SKM-1 treated with dmso at 0.1 percent for 144 hours (cell line): ENCODE measurements around the gene PAX7.

Source experiments
- DNase-seq: peaks from one replicate; lab custom pipeline; 2025; ENCODE audit not compliant: unreplicated experiment; lab: John Stamatoyannopoulos, UW

Gene PAX7

DNA sequence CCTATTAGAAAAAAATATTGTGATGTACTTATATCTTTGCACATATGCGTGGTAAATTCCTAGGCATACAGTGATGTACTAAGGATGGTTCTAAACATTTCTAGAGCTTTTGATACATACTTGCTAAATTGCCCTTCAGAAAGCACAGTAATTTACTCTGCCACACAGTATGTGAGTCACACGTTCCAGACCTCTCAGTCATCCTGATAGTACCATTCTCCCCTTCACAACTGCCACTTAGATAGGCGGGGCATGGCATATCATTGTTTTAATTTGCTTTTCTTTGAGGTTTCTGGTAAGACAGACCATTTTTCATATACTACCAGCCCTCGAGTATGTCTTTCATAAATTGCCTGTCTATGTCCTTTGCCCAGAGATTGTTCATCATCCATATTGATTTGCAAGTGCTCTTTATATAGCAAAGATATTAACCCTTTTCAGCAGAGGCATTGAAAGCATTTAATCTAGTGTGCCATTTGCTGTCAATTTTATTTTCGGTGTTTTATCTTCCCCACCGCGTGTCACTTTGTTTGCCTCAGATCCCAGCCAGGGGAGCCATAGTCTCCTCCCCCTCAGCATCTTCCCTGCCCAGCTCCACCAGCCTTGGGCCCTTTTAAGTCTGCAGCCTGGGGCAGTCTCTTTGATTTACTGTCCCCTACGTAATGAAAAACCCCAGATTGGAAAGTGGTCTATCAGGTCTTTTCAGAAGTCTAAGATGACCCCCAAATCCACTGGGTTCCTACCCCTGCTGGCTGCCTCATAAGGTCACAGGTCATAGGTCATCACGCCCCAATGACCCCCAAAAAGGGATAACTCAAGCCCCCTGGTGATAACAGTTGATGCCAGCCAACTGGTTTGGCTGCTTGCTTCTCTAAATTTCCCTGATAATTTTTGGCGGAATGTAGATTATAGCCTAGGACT is 11.8 kb upstream of the PAX7 start:
- no peak for DNase-seq

DNA sequence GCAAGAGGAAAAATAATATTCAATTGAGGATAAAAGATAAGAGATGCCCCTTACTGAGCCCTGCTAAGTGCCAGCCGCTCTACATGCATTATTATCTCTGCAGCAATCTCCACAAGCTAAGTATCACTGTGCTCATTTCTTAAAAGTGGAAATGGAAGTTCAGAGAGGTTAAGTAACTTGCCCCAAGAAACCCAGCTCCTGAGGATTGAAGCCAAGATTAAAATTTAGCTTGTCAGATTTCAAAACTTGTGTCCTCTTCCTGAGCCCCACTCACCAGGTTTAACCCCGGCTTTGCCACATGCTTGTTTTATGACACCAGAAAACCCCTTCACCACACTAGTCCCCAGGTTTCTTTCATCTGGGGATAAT is 11.2 kb upstream of the PAX7 start:
- no peak for DNase-seq

DNA sequence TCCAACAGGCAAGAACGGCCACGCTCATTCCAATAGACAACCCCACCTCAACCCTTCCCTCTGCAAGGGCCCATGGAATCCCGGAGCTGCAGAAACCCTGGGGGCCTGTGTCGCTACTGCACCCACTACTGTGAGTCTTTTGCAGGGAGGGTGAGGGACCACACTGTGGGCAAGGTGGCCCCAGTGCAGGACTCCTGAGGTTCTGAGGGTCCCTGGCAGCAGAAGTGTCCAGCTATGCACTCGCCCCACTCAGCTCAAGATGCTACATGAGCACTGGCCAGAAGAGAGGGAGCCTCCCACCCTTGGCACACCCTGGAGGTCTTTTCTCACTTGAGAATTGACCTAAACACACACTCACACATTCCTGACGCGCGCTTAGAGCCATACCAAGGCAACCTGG is 2.1 kb upstream of the PAX7 start:
- no peak for DNase-seq

DNA sequence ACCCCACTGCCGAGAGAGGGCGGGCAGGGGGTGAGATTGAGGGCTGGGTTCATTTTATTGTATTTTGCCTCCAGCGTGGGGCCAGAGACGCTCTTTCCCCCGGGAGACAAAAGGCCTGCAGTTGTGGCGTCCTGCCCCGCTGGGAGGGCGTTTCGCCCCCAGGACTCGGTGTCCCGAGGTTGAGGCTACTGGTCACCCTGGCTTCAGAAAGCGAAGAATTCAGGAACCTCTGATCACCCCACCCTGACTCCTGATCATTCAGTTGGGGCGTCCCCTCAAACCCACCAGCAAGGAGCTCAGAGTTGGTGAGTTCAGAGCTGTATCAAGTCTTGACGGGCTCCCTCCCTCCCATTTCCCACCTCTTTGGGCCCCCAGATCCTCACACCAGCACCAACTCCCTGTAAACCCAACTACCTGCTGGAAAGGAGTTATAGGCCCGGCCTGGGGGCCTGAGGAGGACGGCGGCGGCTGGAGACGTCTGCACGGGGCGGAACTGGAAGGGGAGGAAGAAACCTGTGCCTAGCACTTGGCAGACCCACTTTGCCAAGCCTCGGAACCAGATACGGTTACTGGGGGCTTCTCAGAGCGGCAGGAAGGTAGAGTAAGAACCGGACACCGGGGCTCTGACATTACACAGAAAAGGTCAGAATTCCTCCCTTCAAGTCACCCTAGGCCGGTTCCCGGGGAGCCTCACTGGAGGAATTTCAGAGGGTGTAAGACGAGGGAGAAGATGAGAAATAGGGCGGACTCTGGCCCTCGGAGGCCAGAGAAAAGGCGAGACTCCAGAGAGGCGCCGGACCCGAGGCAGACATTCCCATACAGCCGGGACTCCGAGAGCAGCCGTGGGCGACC is 761 bp upstream of the PAX7 start:
- DNase-seq, result no peak

DNA sequence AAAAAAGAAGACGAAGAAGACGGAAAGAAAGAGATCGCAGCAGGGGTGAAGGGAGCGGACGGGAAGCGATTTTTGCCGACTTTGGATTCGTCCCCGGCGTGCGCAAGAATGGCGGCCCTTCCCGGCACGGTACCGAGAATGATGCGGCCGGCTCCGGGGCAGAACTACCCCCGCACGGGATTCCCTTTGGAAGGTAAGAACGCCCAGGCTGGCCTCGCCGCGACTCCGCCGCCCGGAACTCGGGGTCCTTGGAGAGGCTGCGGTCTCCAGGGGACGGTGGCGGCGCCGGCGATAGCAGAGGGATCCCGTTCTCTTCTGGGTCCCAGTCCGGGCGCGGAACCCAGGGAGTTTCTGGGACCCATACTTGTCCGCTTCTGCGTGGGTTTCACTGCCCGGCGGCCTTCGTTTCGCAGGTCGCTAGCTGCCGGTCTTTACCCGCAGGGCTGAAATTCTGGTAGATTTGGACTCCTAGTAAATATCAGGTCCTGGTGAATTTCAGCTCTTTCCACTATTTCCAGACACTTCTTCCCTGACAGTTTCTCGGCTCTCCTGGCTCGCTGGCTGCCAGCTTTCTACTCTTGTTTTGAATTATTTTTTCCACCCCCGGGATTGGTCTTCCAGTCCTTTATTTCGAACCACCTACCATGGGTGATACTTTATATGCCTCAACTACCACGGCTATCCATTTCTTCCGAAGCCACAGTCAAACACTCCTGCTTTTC is 1.0 kb downstream of the PAX7 start:
- DNase-seq, result no peak

DNA sequence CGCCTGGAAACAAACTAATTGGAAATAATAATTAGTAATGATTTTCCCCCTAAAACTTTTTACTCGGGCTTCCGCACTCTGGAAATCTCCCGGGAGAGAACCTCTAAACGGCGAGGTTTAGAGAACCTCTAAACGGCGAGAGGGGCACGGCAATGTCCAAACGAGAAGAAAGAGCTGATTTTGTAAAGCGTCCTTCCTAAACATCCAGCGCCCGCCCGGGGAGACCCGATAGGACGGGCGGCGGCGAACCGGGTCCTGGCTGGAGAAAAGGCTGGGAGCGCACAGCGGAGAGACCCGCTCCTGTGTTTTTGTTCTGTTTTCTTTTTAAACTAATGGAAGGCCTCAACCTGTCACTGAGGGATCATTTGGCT is 1.6 kb downstream of the PAX7 start:
- DNase-seq, result no peak

DNA sequence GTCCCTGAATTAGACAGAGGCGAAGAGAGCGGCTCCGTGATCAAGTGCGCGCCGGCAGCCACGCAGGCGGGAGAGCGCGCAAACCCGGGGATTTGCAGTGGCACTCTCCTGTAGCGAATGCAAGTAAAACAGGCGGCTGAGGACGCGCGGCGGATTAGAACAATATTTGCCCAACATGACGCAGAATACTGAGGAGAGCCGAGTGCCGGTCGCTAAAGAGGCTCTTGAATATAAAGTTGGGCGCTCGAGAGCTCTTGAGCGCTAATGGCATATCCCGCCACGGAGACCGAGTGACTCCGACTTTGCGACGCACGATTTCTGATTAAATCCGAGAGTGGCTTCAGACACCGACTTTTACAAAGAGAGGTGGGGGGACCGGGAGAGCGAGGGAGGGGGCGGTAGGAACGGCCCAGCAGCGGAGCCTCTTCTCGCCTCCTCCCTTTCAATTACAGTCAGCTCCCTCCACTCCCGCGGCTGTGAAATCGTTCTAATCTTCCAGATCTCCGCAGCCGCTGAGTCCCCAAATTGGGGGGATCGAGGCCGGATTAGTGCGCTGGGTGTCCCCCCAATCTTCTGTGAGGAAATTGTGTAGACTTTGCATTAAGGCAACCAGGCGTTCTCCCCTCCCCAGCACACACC is 2.3 kb downstream of the PAX7 start:
- DNase-seq, result no peak

DNA sequence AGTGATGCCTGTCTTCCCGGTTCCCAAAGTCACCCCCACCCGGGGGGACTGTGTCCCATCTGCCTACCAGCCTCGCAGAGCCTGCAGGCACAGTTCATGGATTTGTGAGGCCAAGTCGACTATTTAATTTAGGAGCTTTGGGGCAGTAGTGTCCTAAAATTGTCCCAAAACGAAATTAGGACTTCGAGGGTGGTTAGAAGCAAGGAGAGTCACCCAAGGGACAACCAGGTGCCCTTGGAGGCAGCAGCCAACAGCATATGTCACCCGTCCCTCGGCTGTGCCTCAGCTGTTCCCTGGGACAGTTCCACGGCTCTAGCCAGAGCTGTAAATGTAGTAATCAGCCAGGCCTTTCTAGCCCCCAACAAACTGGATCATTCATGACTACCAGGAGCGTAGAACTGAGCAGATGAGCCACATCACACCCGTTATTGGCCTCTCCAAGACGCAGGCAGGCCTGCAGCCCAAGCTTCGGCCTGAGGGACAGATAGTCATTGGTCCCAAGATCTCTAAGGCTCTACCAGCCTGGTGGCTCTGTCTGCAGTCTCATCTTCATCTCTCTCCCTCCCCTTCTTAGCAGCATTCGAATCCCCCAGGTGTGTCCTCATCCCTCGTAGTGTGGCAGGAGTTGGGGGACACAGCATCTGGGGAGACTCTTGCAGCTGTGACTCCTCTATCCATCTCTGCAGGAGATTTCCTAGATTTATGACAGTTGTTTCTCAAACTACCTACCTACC is 2.9 kb downstream of the PAX7 start:
- no peak for DNase-seq

DNA sequence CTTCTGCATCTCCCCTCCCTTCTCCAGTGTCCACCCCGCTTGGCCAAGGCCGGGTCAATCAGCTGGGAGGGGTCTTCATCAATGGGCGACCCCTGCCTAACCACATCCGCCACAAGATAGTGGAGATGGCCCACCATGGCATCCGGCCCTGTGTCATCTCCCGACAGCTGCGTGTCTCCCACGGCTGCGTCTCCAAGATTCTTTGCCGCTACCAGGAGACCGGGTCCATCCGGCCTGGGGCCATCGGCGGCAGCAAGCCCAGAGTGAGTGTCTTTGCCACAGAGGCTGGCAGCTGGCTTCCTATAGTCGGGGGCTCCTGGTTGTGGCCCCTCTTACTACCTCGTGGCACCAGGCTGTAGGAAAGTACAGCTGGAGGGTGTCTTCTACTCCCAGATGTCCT is 3.6 kb downstream of the PAX7 start:
- no peak for DNase-seq

DNA sequence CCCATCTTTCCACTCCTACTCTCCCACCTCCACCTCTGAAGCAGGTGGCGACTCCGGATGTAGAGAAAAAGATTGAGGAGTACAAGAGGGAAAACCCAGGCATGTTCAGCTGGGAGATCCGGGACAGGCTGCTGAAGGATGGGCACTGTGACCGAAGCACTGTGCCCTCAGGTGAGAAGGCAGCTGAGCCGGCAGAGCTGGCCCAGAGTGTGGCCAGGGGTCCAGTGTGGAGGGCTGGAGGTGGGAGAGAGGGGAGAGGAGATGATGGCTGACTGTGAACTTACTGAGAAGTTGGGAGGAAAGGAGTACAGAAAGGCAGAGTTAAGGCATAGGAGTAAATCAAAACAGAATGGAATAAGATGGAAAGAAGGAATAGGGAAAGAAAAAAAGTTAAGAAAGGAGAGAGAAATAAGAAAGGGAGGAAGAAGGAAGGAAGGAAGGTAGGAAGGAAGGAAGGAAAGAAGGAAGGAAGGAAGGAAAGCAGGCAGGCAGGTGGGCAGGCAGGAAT is 4.5 kb downstream of the PAX7 start:
- no peak for DNase-seq

DNA sequence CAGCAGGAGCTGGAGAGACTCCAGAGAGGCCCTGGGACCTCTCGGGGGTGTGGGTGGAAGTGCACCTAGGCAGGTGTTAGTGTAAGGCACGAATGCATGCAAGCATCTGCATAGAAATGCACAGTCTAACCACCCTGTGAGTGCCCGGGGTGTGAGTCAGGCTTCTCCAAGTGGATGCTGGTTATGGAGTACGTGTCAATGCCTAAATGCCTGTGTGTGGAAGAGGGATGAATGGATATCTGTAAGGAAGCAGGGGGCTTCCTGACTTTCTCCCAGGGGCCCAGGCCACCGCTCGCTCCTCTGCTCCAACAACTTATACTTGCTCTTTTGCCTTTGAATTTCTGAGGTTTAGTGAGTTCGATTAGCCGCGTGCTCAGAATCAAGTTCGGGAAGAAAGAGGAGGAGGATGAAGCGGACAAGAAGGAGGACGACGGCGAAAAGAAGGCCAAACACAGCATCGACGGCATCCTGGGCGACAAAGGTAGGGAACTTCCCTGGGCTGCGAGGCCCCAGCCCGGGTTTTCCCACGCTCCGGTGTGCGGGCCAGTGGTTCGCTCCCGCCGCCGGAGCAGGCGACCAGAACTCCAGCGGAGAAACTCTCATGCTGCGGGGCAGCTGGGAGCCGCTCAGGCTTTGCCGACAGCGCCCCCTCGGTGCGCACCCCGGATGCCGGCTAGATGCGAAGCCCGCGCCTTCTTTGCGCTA is 5.4 kb downstream of the PAX7 start:
- no peak for DNase-seq

DNA sequence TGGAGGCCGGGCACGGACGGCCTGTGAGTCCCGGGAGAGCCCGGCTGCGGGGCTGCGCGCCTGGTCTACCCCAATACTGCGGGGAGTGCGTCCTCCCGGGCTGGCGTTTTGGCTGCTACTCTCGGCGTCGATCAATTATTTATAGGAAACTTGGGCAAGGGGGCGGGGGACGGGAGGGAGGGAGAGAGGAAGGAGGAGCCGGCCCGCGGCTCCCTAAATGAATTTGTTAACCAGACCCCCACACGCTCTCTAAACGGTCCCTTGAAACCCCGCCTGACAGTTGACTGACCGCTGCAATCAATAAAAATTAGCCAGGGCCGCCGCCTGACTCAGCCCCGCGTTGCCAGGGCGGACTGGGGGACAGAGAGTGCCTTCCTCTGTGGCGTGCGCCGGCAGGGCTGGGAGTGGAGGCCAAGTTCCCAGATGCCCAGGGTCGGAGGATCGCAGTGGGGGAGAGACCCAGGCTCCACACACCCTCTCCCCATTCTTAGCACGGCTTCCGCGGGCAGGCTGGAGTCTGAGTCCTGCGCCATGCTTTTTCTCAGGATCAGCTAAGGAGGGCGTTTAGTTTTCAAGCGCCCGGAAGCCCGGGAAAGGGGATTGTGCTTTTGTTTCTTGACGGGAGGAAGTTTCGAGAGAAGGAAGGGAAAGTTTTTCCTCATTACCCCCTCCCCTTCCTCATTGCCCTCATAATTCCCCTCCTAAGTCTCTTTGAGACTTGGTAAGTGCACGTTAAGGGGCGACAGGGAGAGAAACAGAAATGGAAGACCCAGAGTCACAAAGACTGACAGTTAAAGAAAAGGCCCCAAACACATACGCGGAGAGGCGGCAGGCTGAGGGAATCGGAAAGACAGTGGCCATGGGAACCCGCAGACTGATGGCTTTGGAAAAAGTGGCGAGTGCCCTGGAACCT is 6.2 kb downstream of the PAX7 start:
- no peak for DNase-seq

DNA sequence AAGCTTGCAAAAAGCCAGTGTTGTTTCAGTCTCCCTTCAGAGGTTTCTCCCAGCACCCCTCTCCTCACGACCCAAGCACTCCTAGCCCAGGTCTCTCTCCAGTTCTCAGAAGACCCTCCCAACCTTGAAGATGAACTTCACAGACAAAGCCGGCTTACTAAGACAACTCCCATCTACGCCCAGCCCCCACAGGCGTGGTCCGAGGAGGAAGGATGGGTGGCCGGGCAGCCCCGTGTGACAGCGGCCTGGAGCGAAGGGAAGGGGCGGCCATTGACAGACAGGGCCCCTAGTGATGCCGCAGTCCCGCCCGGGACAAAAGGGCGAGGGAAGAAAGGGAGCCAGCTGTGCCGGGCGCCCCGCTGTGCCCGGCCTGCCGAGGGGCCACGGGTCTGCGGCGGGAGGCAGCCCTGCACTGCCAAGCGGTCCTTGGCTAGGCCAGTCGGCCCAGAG is 6.9 kb downstream of the PAX7 start:
- no peak for DNase-seq

DNA sequence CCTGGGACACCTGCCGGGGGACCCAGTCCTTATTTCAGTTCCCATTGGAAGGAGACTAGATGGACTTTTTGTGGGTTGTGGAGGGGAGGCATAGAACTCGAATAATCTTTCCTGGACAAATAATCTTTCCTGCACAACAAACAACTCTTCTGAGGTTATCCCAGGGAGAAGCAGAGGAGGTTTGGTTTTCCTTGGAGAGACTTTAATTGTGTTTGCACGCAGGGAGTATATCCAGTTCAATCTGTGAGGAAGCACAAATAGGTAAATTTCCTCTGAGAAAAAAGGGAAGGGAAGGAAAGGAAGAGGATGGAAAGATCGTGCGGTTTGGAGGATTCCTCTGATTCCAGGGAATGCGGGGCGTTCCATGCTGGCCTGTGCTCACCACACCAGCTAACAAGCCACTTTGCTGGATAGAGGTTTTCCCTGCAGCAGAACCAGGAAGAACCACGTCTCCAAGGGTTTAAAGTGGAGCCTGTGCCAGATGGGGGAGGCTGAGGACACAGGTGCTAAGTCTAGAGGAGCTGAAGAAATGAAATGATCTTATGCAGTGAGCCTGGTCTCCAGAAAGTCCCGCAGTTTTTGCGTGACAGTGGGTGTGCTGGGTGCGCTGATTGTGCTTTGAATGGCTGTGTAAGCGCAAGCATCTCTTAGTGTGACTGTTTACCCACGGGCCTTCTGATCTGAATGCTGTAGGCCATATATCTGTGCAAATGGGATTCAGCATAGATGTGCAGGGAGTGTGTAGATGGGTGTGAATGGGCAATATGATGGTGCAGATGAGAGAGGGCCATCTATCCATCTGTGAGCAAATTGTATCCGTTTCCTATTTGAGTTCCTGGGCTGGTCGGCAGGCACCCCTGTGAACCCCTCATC is 7.6 kb downstream of the PAX7 start:
- no peak for DNase-seq

DNA sequence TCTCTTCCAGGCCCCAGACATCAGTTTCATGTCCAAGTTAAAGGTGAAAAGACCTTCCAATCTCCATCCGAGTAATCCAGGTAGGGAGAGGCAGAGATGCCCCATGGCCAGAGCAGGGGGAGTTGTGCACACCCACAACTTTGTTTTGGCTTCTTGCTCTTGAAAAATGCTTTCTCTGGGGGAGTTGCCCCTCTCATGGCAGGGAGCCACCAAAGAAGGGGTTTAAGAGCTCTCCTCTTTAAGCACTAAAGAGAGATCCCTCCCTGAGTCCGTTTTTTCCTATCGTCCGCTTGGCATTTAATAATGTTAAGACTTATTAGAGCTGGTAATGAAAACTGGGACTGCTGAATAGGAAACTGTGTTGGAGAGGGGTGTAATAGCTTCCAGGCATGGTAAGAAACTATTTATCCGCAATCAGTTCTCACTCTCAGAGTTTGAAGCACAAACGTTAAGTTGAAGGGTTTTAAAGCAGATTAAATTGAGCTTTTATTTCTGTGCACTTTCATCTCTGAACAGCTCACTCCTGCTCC is 8.3 kb downstream of the PAX7 start:
- no peak for DNase-seq

DNA sequence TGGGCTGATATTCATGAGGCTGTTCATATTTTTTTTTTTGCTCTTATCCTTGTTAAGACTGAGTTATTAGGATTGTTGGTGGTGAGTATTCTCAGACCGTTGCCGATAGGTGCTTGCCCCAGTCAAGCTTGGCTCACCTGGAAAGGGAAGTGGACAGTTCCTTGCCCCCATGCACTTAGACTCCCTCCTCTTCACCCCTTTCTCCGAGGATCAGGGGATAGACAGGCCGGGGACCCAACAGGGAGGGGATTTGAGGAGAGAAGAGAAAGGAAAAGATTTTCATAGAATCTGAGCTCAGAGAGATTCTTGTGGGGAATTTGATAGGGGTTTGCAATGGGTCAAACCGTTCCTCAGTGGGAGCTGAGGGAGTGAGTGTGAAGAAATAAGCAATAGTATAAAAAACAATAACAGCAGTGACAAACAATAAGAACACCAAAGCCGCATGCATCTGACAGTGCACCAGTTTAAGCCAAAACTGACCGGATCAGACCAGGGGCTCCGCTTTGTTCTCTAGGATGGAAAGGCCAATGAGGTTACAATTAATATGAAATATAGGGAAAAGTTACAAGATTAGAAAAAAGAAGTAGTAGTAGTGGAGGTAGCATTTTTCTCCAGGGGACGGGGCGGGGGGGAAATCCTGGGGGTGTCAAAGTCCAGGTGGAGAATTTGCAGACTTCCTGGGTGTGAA is 8.9 kb downstream of the PAX7 start:
- no peak for DNase-seq
